NCI-H2107 treated with DMSO at 0.1 percent for 48 hours (cell line): Measurements from ENCODE around the gene GNAQ.

ENCODE experiments used
- DNase-seq: peaks from one replicate; lab custom pipeline; 2025; ENCODE audit not compliant: unreplicated experiment; lab: John Stamatoyannopoulos, UW

Gene GNAQ

DNA sequence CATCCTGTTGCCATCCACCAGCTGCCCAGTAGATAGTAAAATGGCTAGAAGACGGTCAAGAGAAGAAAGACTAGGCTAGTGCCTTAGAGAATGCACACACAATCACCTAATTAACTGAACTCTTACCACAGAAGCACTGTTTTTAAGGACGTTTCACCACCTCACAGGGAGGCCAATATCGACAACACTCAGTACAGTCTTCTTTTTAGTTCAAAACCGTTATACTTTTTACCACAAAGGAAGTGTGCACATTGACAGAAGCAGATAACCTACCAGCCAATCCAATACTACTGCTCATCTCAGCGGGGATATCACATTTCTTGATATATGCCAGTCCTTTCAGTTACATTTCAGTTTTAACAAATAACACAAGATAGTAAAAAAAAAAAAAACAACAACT is 122.3 kb downstream of the GNAQ start:
- DNase-seq = no peak

DNA sequence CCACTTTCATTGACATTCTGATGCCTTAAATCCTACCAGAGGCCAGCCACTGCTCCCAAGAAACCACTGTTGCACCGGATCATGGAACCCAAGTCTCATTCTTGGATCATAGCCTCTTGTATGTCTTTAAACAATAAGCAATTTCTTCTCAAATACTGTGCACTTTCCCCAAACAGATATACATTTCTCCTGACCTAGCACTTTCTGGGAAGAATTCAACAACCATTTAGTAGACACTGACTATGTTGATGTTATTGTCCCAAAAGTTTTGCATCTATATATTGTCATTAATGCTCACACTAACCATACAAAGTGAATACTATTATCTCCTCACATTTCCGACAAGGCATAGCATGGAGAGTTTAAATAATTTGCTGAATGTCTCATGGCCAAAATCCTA is 123.3 kb downstream of the GNAQ start:
- no peak for DNase-seq

DNA sequence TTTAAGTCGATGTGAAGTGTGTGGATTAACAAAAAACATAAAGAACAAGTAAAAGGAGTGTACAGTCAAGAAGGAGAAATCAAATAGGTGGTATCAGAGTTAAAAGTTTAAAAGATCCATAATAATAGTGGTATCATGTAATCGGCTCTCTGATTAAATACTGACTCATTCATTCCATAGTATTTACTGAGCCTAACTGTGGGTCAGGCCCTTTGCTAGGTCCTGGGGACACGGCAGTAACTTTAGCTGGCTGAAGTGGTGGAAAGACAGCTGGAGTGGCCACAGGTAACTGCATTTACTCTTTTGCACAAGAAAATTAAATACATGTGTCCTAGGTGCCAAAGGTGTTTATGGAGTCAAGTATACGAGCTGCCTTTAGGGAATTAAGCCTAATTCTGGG is 124.0 kb downstream of the GNAQ start:
- no peak for DNase-seq

DNA sequence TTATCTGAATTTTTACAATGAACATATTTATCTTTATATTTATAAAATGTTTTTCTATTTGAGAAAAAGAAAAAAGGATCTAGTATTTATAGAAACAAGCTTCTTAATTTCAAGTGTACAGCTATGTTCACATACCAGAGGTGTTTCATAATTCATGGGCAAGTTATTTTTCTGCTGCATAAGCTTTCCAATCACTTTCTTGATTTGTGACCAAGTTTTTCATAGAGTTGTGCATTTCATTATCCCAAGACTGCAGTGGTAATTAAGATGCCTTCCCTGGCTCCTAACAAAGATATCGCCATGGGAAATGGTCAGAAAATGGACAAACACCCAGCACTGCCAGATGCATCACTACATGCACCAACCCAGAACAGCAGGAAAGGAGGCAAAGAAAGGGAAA is 124.6 kb downstream of the GNAQ start:
- DNase-seq = no peak

DNA sequence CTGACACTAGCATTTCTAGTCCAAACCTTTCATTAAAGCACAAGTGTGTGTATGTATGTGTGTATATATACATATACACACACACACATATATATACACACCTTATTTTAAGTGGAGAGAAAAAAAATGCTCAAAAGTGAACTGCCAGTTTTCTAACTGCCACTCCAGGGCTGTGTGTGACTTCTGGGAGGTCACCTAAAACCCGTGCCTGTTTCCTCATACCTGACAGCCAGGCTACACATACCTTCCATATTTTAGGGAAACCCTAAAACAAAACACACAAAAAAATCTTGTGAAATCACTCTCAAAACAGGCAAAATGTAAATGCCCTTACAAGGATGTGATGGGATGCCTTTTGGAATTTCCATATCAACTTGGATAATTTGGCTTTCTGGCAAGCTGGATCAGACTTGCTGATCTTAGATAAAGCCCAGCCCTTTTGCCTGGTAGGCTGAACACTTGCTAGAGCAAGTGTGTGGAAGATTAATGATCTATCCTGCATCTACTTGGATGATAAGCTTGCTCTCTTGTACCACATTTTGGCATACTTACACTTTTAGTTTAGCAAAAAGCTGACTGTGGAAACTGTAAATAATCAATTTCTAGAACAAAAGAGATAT is 127.8 kb downstream of the GNAQ start:
- no peak for DNase-seq

DNA sequence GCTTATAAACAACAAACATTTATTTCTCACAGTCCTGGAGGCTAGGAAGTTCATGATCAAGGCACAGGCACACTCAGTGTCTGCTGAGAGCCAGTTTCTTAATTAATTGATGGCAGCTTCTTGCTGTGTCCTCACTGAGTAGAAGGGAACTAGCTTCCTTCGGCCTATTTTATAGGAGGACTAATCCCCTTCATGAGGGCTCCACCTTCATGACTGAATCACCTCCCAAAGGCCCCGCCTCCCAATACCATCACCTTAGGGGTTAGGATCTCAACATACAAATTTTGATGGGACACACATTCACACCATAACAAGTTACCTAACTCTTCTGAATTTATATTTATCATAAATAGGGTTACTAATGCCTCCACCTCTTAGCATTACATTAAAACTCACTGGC is 129.8 kb downstream of the GNAQ start:
- DNase-seq = no peak

DNA sequence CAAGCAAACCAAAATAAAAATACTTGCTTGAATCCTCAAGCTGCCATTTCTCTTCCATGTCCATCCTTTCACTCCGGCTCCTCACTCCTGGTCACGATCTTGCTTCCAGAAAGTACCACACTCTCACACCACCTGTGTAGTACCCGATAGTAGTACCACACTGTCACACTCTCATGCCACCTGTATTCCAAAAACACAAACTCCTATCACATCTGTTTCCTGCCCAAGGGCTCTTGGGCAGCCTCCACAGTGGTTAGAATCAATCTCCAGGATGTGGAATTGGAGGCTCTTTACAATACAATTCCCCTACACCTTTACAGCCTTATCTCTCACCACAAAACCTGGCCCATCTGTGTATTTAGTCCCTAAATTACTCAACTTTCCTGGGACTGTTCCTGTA is 130.6 kb downstream of the GNAQ start:
- DNase-seq = no peak

DNA sequence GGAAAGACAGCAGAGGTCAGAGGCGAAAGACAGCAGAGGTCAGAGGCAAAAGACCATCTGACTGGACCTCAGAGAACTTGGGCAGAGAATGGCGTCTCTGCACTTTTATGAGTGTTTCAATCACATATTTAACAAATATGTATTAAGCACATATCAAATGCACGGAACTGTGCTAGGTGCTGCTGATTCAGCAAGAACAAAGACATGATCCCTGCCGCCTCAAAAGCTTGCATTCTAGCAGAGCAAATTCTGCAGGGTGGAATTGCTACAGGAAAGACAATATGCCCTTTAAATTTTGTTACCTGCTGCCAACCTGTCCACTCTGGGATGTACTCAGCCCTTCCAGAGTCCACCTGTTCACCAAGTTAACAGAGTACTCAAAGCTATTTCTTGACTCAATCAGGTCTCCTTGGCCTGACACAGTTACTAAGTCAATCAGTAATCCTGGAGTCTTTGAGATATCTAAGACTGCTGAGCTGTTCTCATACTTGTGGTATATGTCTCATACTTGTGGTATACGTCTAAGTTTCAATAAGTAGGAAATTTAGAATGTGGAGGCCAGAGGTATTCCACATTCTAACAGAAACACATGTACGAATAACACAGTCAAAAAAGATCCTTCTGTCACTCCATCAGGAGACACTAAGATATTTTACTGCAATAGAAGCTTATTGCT is 131.8 kb downstream of the GNAQ start:
- DNase-seq = no peak

DNA sequence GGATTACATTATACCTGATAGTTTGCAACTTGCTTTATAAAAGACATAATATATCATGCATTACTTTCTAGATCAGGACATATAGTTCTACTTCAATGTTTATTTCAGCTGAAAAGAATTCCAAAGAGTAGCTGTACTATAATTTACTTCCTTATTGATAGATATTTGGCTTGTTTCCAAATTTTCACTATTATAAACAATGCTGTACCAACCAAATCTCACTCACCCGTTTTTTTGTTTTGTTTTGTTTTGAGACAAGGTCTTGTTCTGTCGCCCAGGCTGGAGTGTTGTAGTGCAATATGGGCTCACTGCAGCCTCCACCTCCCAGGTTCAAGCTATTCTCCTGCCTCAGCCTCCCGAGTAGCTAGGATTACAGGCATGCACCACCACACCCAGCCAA is 132.7 kb downstream of the GNAQ start:
- DNase-seq = no peak

DNA sequence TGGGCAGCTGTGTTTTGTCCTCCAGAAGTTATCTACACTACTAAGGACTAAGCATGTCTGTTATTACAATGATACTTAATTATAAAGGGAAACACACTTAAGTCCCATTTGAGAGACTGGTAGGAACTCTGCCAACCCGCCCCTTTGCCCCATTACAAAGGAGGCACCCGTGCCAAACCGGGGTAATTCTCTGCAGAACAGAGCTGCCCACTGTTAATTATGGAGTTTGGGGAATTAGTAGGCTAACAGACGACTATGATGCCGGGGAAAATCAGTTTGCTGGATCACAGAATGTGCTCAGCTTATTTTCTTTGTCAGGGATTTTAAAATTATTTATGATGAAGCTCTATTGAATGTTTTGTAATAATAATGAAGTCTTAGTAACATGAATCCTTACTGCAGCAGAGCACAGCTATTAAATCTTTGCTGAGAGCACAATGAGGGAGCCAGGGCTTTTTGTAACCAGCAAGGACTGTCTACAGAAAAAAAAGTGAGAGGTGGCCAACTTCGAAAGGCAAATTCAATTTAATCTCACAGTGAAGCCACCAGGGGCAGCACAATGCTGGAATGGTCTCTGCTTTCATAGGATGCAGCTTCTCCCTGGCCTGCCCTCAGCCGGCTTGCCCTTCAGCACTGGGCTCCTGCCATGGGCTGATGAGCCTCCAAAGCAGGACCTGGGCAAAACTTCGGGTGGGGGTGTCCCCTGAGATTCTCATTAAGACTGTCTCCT is 134.5 kb downstream of the GNAQ start:
- peak; percentile 35 for DNase-seq

DNA sequence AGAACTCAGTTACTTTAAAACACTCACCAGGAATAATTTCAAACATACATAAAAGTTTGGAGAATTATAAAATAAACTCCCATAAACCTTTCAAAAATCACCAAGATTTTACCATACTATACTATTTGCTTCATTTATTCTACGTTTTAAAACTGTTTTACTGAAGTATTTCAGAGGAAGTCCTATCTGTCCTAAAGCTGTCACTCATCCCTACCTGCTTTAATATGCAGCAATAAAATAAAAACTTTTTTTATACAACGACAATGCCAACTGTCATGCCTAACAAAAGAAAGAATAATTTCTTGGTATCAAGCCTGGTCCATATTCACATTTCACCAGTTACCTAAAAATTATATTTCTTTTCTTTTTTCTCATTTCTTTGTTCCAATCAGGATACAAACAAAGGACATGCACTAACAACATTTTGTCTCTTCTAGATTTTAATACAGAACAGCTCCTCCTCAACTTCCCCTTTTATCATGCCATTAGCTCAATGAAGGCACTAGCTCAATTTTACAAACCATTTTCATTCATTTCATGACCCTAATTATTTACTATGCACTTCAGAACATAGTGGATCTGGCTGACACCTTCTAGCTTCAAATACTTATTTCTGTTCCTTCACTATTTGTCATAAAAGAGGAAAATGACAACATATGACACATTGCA is 135.2 kb downstream of the GNAQ start:
- DNase-seq = peak; percentile 35

DNA sequence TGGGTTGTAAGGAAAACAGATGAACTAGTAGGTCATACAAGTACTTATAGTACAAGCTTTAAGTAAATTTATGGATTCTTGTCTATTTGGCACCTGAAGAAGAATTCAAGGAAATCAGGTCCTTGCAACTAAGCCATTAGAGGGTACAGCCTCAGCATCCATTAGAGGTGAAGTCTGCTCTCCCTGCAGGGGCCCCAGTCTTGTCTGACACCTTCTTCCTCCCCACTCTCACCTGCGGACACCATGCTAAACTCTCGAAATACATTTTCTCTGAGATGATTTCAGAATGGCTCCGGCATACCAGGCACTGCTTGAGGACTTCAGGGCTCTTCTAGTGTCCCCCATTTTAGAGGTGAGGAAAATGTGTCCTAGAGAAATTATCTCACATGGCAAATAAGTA is 137.9 kb downstream of the GNAQ start:
- no peak for DNase-seq

DNA sequence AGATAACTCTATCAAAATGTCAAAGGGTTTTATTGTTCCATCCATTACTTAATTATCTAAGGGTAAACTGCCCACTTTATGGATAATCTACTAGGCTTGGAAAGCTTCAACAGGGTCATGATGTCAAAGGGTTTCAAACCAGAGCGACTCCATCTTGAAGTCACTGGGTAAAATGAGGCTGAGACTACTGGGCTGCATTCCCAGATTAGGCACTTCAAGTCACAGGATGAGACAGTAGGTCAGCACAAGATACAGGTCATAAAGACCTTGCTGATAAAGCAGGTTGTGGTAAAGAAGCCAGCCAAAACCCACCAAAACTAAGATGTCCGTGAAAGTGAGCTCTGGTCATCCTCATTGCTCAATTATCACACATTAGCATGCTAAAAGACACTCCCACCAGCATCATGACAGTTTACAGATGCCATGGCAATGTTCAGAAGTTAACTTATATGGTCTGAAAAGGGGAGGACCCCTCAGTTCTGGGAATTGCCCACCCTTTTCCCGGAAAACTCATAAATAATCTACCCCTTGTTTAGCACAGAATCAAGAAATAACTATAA is 138.6 kb downstream of the GNAQ start:
- DNase-seq = no peak

DNA sequence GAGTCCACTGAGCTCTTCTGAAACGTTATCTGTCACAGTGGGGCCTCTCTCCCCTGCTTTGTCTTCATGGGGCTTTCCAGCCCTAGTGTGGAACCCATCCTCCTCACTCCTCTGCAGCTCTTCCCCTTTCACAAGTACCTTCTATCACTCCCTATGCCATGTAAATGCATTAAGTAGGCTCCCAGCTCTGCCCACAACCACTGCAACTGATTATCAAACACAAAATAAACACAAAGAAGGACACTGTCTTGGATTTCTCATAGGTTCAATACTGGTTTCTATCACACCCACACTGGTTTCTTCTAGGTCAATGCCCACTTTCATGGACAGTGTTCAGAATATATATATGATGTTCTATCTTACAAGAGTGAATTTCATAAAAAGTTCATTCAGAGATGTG is 139.4 kb downstream of the GNAQ start:
- DNase-seq = no peak

DNA sequence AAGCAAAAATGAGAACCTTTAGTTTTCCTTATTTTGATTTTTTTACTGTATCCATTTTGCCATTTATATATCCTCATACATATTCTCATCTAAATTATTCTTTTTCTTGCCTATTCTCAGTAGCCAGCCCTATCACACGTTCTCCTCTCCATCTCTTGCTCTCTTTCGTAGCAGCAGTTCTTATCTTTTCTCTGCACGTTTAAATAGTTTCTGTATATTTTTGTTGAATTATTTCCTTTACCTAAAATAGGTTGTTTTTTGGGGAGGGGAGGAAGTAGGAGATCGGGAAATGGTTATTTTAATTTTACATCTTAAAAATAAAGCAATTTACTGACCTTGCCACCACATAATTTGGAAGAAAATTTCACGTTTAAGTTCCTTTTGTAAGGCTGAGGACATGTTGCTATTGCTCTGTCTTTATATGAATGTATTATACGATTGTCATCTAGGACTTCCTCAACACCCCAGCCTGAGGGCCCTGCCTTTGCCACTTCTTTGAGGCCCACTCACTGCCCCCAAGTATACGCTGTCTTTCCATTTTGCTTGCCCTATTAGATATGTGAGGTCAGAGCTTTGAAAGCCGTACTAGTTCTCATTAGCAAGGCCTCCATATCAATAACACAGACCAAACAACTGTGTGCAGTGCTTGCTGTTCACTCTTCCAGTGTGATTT is 140.3 kb downstream of the GNAQ start:
- DNase-seq = no peak

DNA sequence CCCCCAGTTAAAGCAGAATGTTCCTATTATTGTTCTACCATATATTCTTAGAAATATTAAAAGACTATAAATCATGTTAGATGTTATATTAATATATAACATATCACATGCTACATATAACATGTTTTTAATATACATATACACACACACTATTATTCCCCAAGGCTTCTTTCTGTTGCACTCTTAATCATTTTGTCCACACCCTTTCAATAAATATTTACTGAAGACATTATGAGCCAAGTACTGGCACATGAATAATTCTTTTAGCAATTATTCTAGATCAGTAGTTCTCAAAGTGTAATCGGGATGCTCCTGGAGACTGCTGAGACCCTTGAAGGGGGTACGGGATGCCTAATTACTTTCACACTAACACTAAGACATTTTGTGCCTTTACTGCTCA is 143.9 kb downstream of the GNAQ start:
- DNase-seq = no peak

DNA sequence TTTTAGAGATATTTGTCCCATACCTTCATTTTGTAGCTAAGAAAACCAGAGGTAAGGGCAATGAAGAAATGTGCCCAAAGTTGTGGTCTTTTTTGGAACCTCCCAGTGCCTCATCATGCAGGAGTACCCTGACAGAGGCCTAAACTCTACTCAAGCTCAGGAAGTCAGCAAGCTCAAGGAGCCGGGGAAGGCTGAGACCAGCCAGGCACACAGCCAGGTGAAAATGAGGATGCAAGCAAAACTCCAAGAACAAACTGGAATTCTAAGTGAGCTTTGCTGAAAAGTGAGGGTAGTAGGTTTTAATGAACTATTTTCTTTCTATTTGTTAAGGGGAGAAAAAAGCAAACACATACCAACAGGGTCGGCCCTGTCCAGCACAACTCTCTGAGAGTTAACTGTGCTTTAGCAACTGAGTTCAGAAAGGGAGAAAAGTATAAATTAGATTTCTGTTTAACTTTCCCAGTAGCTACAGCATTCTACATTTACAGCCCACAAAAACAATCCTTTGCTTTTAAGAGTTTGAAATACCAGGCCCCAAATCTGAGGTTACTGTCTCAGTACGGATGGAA is 146.4 kb downstream of the GNAQ start:
- DNase-seq = no peak

DNA sequence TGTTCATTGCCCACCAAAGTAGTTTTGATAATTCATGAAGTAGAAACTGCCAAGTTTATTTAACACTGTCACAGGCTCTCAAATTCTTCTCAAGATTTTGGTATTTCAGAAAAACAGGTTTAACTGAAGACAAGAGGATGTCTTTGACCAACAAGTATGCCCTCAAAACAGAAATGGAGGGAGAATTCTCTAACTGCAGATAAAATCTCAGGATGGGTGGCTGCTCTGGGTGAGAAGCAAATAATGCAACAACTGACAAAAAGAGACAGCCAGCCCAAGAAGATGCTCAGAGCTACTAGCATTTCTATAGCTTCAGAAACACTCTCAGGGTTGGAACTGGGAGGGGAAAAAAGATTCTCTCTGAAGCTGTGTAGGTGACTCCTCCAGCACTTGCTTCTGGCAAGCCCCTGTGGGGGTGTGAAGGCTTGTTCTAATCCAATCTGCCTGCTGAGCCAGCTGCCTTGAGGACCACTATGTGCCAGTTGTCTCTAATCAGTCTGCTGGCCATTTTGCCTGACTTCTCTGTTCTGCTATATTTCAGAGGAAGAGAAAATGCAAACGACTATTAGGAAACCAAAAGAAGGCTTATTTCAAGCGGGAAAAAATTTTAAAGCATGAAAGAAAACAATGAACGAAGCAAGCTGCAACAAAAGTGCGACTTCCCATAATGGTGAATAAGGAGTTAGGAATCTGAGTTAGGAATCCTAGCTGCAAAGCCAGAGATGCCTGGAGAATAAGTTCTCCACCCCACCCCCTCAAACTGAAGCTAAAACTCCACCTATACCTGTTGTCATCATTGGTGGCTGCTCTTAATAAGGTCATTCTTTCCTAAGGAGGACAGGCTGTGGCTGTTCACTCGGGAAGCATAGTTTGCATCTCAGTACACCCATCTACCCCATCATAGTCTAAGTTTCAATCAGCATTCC is 147.5 kb downstream of the GNAQ start:
- DNase-seq = no peak

DNA sequence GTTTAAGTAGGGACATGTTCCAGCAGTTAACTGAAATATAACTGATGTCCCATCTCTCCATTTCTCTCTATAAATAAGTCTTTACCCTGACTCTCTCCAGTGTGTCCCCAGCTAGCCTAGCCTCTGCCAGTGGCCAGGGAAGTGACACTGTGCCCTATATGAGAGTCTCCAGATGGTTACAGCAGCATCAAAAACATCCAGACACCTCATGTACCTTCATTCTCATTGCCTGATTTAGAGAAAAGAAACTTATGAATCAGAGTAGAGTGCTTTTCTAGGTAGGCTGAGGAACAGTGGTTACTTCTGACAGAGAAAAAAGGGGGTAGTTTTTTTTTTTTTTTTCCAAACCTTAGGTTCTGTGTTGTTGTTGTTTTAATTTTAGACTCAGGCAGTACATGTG is 148.5 kb downstream of the GNAQ start:
- no peak for DNase-seq

DNA sequence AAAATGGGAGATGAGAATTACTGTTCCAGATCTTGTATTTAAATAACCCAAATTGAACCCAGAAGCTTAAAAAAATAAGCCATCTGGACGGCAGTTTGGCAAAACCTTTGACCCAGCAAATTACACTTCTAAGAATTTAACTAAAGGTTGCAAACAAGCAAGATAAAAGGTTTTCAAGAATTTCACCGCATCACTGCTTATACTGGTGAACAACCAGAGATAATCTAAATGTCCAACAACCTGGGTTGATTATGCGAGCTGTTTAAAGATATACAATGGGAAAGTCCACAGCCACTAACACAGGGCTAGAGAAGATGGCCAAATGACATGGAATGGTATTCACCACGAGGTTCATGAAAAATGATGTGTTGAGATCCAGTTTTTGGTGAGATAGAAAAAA is 149.3 kb downstream of the GNAQ start:
- DNase-seq = no peak
